Natural killer cell (primary cell): ENCODE results near the gene TRAP1. TPM values are rescaled to one million over a fixed set of nuclear protein-coding genes. Genes with fewer than 3 reads are reported as not detected.

Source experiments
- ATAC-seq, 3 donors: fragments of 150-1000 bp in 2 of 3; fragments of 200-7000 bp in 1 of 3; cut with Tn5 transposase; 1 replicate in 1 of 3; 2 replicates in 2 of 3; pipeline ENCODE4 v1.10.0; 2021; ENCODE audit warnings: mild to moderate bottlenecking in 2 of 3, moderate library complexity in 2 of 3
- DNase-seq, 2 donors: peaks; one replicate each; pipeline versions ENCODE4 v3.0.0 to v3.0.0-alpha.2; 2013 to 2021; ENCODE audit warnings: mixed read lengths in 1 of 2
- H3K27ac ChIP-seq: one replicate; pipeline ENCODE4 v1.5.1; 2013; ENCODE audit warnings: mild to moderate bottlenecking, low read length
- H3K27me3 ChIP-seq: one replicate; pipeline ENCODE4 v1.6.1; 2013; ENCODE audit warnings: low read length; ENCODE audit not compliant: control insufficient read depth, insufficient read depth
- H3K36me3 ChIP-seq: one replicate; pipeline ENCODE4 v1.6.1; 2013; ENCODE audit warnings: low read length; ENCODE audit not compliant: control insufficient read depth, insufficient read depth
- H3K4me1 ChIP-seq: one replicate; pipeline ENCODE4 v1.6.1; 2013; ENCODE audit warnings: low read length; ENCODE audit not compliant: control insufficient read depth, insufficient read depth
- H3K4me3 ChIP-seq: one replicate; pipeline ENCODE4 v1.5.1; 2013; ENCODE audit warnings: low read length
- H3K9me3 ChIP-seq: one replicate; pipeline ENCODE4 v1.6.1; 2013; ENCODE audit warnings: low read length; ENCODE audit not compliant: control insufficient read depth, insufficient read depth
- H3K27ac Mint-ChIP-seq, 2 donors: one replicate each; pipeline ENCODE4 v1.8.0; 2022; ENCODE audit warnings: mild to moderate bottlenecking in 2 of 2, mixed read lengths in 2 of 2, moderate library complexity in 1 of 2
- H3K27me3 Mint-ChIP-seq, 2 donors: one replicate each; pipeline ENCODE4 v1.8.0; 2022; ENCODE audit warnings: low read depth in 2 of 2, mixed read lengths in 2 of 2
- H3K36me3 Mint-ChIP-seq: one replicate; pipeline ENCODE4 v1.8.0; 2022; ENCODE audit warnings: mixed read lengths
- H3K4me1 Mint-ChIP-seq, 2 donors: one replicate each; pipeline ENCODE4 v1.8.0; 2022; ENCODE audit warnings: mixed read lengths in 2 of 2
- H3K4me3 Mint-ChIP-seq: one replicate; pipeline ENCODE4 v1.8.0; 2022; ENCODE audit warnings: mild to moderate bottlenecking, moderate library complexity, mixed read lengths
- H3K9me3 Mint-ChIP-seq, 2 donors: one replicate each; pipeline ENCODE4 v1.8.0; 2022; ENCODE audit warnings: mixed read lengths in 2 of 2
- CTCF ChIP-seq: fragments of 200-600 bp; IDR thresholded peaks from one replicate; pipeline ENCODE4 v1.8.0; 2022; ENCODE audit warnings: antibody characterized with exemption
- WGBS: methylation state at CpG from one replicate; pipeline ENCODE4 v1.1.7; 2013; ENCODE audit warnings: missing lambda C conversion rate; ENCODE audit not compliant: insufficient coverage; 5-methylcytosine and 5-hydroxymethylcytosine counted together
- intact Hi-C: fragments of 100-400 bp; cut with micrococcal nuclease; formaldehyde crosslinking; loops from one replicate; pipeline ENCODE4 v1.14.2; 2022
- total RNA-seq, 4 donors: library from RNA; stranded (reverse); fragments of 120-200 nt in 1 of 4; gene quantifications; one replicate each; pipeline versions ENCODE4 v1.2.3 to v1.2.4, GENCODE V29; 2013 to 2022

TRAP1 gene
- total RNA-seq, 3 donors from 2014 or later (not counting 1 experiment from before 2014, with no cell fraction given): 33.7 to 56.7 (median 54.6) TPM

GRCh38 chr16:3745751-3746355 lies 28.5 kb upstream of the TRAP1 start:
- Mint-ChIP-seq H3K27ac (no peak overlapping the region), H3K4me1 (peaks cover 21 to 22% of the 10 kb centered on the region in 2 donors), H3K9me3 (no peaks in the 10 kb centered on the region), H3K27me3 (no peaks in the 10 kb centered on the region), H3K4me3 (no peak overlapping the region), H3K36me3 (peaks cover 17% of the 10 kb centered on the region)
- 90% methylated on average over 12 of the region's 13 CpGs for WGBS
- Histone ChIP-seq H3K27ac (no peak overlapping the region), H3K36me3 (peaks cover 71% of the 10 kb centered on the region), H3K27me3 (no peaks in the 10 kb centered on the region), H3K4me3 (no peak overlapping the region), H3K4me1 (no peaks in the 10 kb centered on the region), H3K9me3 (no peaks in the 10 kb centered on the region)
- no peak for DNase-seq
- intact Hi-C loops: no loop called here
- ATAC-seq: no peak
- TF ChIP-seq CTCF: no peak

- no peaks in the 10 kb centered on the region for H3K27me3 ChIP-seq
- no peak overlapping the region for H3K4me3 ChIP-seq
- WGBS: 96% methylated on average over 5 of the region's 7 CpGs
- no peaks in the 10 kb centered on the region for H3K27me3 Mint-ChIP-seq
- no peaks in the 10 kb centered on the region for H3K9me3 Mint-ChIP-seq
- no peaks in the 10 kb centered on the region for H3K4me1 ChIP-seq
- H3K4me1 Mint-ChIP-seq: peaks cover 12 to 13% of the 10 kb centered on the region in 2 donors
- no peak overlapping the region for H3K27ac Mint-ChIP-seq
- no peak overlapping the region for H3K4me3 Mint-ChIP-seq
- no peaks in the 10 kb centered on the region for H3K9me3 ChIP-seq
- TF ChIP-seq CTCF: no peak
- peaks cover 80% of the 10 kb centered on the region for H3K36me3 ChIP-seq
- intact Hi-C loops: no loop called here
- DNase-seq: no peak
- no peak overlapping the region for H3K27ac ChIP-seq
- peaks cover 17% of the 10 kb centered on the region for H3K36me3 Mint-ChIP-seq
- ATAC-seq: no peak
Measured at GRCh38 chr16:3744018-3744417, 26.7 kb upstream of the TRAP1 start.

GRCh38 chr16:3740934-3741333 lies 23.6 kb upstream of the TRAP1 start:
- no peak for DNase-seq
- H3K27ac Mint-ChIP-seq: no peak overlapping the region
- H3K36me3 Mint-ChIP-seq: peaks cover 20% of the 10 kb centered on the region
- no peaks in the 10 kb centered on the region for H3K27me3 ChIP-seq
- H3K4me3 Mint-ChIP-seq: no peak overlapping the region
- H3K27me3 Mint-ChIP-seq: no peaks in the 10 kb centered on the region
- H3K9me3 ChIP-seq: no peaks in the 10 kb centered on the region
- no peak for TF ChIP-seq CTCF
- WGBS: 98% methylated on average over 15 of the region's 16 CpGs
- intact Hi-C loops: no loop called here
- peaks cover 83% of the 10 kb centered on the region for H3K36me3 ChIP-seq
- no peak for ATAC-seq
- H3K4me3 ChIP-seq: no peak overlapping the region
- no peak overlapping the region for H3K27ac ChIP-seq
- H3K9me3 Mint-ChIP-seq: no peaks in the 10 kb centered on the region
- H3K4me1 ChIP-seq: no peaks in the 10 kb centered on the region
- H3K4me1 Mint-ChIP-seq: peaks cover 12 to 13% of the 10 kb centered on the region in 2 donors

- no peak for TF ChIP-seq CTCF
- no peaks in the 10 kb centered on the region for H3K9me3 ChIP-seq
- peaks cover 83% of the 10 kb centered on the region for H3K36me3 ChIP-seq
- no peak overlapping the region for H3K4me3 ChIP-seq
- DNase-seq (no peak), ATAC-seq (no peak)
- no peaks in the 10 kb centered on the region for H3K4me1 ChIP-seq
- Mint-ChIP-seq H3K4me1 (peaks cover 7 to 16% of the 10 kb centered on the region in 2 donors), H3K4me3 (no peak overlapping the region), H3K9me3 (no peaks in the 10 kb centered on the region), H3K36me3 (peaks cover 20% of the 10 kb centered on the region), H3K27ac (no peak overlapping the region), H3K27me3 (no peaks in the 10 kb centered on the region)
- H3K27me3 ChIP-seq: no peaks in the 10 kb centered on the region
- WGBS: 95% methylated on average over 14 of the region's 14 CpGs
- intact Hi-C loops: no loop called here
- no peak overlapping the region for H3K27ac ChIP-seq
Measured at GRCh38 chr16:3740186-3740585, 22.9 kb upstream of the TRAP1 start.
